GM12878 (cell line): ENCODE measurements around the gene CORO2B. TPM values are rescaled to one million over a fixed set of nuclear protein-coding genes. Genes with fewer than 3 reads are reported as not detected.

ENCODE experiments used
- ATAC-seq: fragments of 200-7000 bp; cut with Tn5 transposase; 3 replicates; pipeline ENCODE4 v1.9.1; 2020; ENCODE audit warnings: mild to moderate bottlenecking, moderate library complexity
- BruUV-seq: library from RNA; stranded (reverse); fragments of 400-500 nt; replicated peaks from 2 replicates; lab custom pipeline; 2021; lab: Mats Ljungman, UMichigan
- CTCF ChIA-PET: fragments of 300-600 bp; sonication (Branson Sonifier 250); formaldehyde crosslinking; extraction: SDS; loops from one replicate; lab custom pipeline; 2021; ENCODE audit warnings: inconsistent platforms; lab: Yijun Ruan, JAX
- POLR2A ChIA-PET: fragments of 350-600 bp; formaldehyde crosslinking; extraction: SDS; loops from one replicate; lab custom pipeline; 2021; ENCODE audit warnings: inconsistent platforms; lab: Charles Lee
- RAD21 ChIA-PET: fragments of 300-600 bp; sonication (Branson Sonifier 250); formaldehyde crosslinking; loops from one replicate; lab custom pipeline; 2023; ENCODE audit warnings: antibody characterized with exemption; ENCODE audit not compliant: unreplicated experiment; lab: Charles Lee
- SMC1A ChIA-PET: fragments of 300-600 bp; sonication (Branson Sonifier 250); formaldehyde crosslinking; loops from one replicate; lab custom pipeline; 2023; ENCODE audit not compliant: unreplicated experiment, uncharacterized antibody; lab: Charles Lee
- DNase-seq: peaks from one replicate; pipeline ENCODE4 v3.0.0-alpha.2; 2011; ENCODE audit warnings: low read depth, low spot score
- FAIRE-seq: peaks from 3 replicates; lab custom pipeline; 2011; peaks lifted over from hg19 to GRCh38; lab: Jason Lieb, UNC
- H2AFZ ChIP-seq: 2 replicates; pipeline ENCODE4 v1.6.0; 2011; ENCODE audit warnings: low read depth, low read length, control low read depth; ENCODE audit not compliant: control insufficient read depth
- H3K27ac ChIP-seq: 2 replicates; pipeline ENCODE4 v1.5.1; 2011; ENCODE audit warnings: control low read depth; ENCODE audit not compliant: control insufficient read depth, insufficient read depth
- H3K27me3 ChIP-seq, 2 experiments: replicated peaks in 1 of 2; 2 replicates each; pipeline versions ENCODE4 v1.6.0 to v1.6.1; 2011; ENCODE audit warnings: low read length in 1 of 2; ENCODE audit not compliant: control insufficient read depth in 2 of 2, insufficient read depth in 2 of 2
- H3K36me3 ChIP-seq, 2 experiments: 2 replicates each; pipeline ENCODE4 v1.5.1; 2011; ENCODE audit warnings: low read length in 1 of 2; ENCODE audit not compliant: control insufficient read depth in 2 of 2, insufficient read depth in 2 of 2
- H3K4me1 ChIP-seq: 2 replicates; pipeline ENCODE4 v1.6.1; 2011; ENCODE audit warnings: mild to moderate bottlenecking, low read length, moderate library complexity, mixed read lengths; ENCODE audit not compliant: control insufficient read depth, insufficient read depth
- H3K4me2 ChIP-seq: 2 replicates; pipeline ENCODE4 v1.6.0; 2011; ENCODE audit warnings: control low read depth; ENCODE audit not compliant: control insufficient read depth, insufficient read depth
- H3K4me3 ChIP-seq: fragments of 200-600 bp; sonication (generic); 2 replicates; pipeline ENCODE4 v1.5.1; 2016
- H3K79me2 ChIP-seq: 2 replicates; pipeline ENCODE4 v1.6.0; 2011; ENCODE audit warnings: low read length; ENCODE audit not compliant: control insufficient read depth, insufficient read depth
- H3K9ac ChIP-seq: 2 replicates; pipeline ENCODE4 v1.8.0; 2011; ENCODE audit warnings: low read length, control low read depth, mixed read lengths; ENCODE audit not compliant: control insufficient read depth, insufficient read depth
- H3K9me3 ChIP-seq: replicated peaks from 3 replicates; pipeline ENCODE4 v1.5.1; 2011; ENCODE audit warnings: mild to moderate bottlenecking, low read length; ENCODE audit not compliant: control insufficient read depth, insufficient read depth
- H4K20me1 ChIP-seq: 2 replicates; pipeline ENCODE4 v1.6.0; 2011; ENCODE audit not compliant: control insufficient read depth, insufficient read depth
- CEBPB ChIP-seq, 2 experiments: fragments of 150-350 bp in 1 of 2; IDR thresholded peaks; 2 replicates each; pipeline ENCODE4 v1.6.1; 2012 to 2014; ENCODE audit warnings: low read depth in 2 of 2, low read length in 2 of 2, borderline replicate concordance in 1 of 2, inconsistent platforms in 1 of 2
- MAX ChIP-seq: IDR thresholded peaks from 2 replicates; pipeline ENCODE4 v1.6.1; 2012; ENCODE audit warnings: low read depth, low read length, improper control_type of control experiment
- MEF2B ChIP-seq: fragments of 450-650 bp; IDR thresholded peaks from 2 replicates; pipeline ENCODE4 v1.6.1; 2018; ENCODE audit warnings: mild to moderate bottlenecking, moderate library complexity; ENCODE audit not compliant: partially characterized antibody, poor library complexity, severe bottlenecking
- MLLT1 ChIP-seq: fragments of 450-650 bp; IDR thresholded peaks from 2 replicates; pipeline ENCODE4 v1.6.1; 2016; ENCODE audit warnings: mild to moderate bottlenecking
- MTA2 ChIP-seq: fragments of 450-650 bp; IDR thresholded peaks from 2 replicates; pipeline ENCODE4 v1.6.1; 2016; ENCODE audit warnings: low read depth, mild to moderate bottlenecking, moderate library complexity
- MTA3 ChIP-seq: IDR thresholded peaks from 2 replicates; pipeline ENCODE4 v1.6.1; 2012; ENCODE audit warnings: low read length, inconsistent platforms, borderline replicate concordance
- NFYB ChIP-seq: IDR thresholded peaks from 2 replicates; pipeline ENCODE4 v1.6.1; 2011; ENCODE audit warnings: low read depth, mild to moderate bottlenecking, low read length, improper control_type of control experiment, moderate library complexity; ENCODE audit not compliant: insufficient read depth
- WGBS: methylation state at CpG from one replicate; pipeline ENCODE4 v1.1.6; 2016; ENCODE audit warnings: low lambda C conversion rate; ENCODE audit not compliant: insufficient replicate concordance, insufficient coverage; ENCODE audit errors: missing lambda C conversion rate; 5-methylcytosine and 5-hydroxymethylcytosine counted together
- in situ Hi-C: fragments of 300-500 bp; cut with MboI; formaldehyde crosslinking; loops from 9 replicates; pipeline ENCODE4 v1.14.3; 2018; ENCODE audit warnings: mixed read lengths
- intact Hi-C: fragments of 100-400 bp; cut with micrococcal nuclease; formaldehyde crosslinking; loops from one replicate; pipeline ENCODE4 v1.14.2; 2022; ENCODE audit not compliant: unreplicated experiment
- polyA plus RNA-seq, 11 experiments: library from polyadenylated mRNA; depleted of rRNA in 4 of 11; unstranded in 6 of 11; stranded (reverse) in 5 of 11; fragments of >200 nt; fragmentation: Nextera tagmentation in 4 of 11; fragmentation: Illumina TruSeq in 1 of 11; extraction: Ambion mirVana in 4 of 11; extraction: Trizol in 1 of 11; gene quantifications; 1 replicate in 1 of 11; 2 replicates in 10 of 11; pipeline versions ENCODE4 v1.2.1 to v1.2.3, GENCODE V29; 2011 to 2016; ENCODE audit warnings: inconsistent platforms in 2 of 11, missing spikeins in 2 of 11, low read depth in 1 of 11
- total RNA-seq, 4 experiments: library from RNA; depleted of rRNA in 3 of 4; stranded (reverse); fragments of >200 nt in 3 of 4; fragmentation: Illumina TruSeq in 1 of 4; extraction: Trizol in 1 of 4; gene quantifications; 2 replicates each; pipeline versions ENCODE4 v1.2.1 to v1.2.3, GENCODE V29; 2013 to 2021

CORO2B gene
- total and polyA plus RNA-seq, 10 of the 15 experiments (the other 5 are each of a cell fraction or from before 2014, with no cell fraction given), result 0.05 to 0.73 (median 0.13) TPM; not detected in 4

- TF ChIP-seq MTA3 (no peak), NFYB (no peak), MTA2 (no peak)
Observed at GRCh38 chr15:68709876-68710275, 131.1 kb downstream of the CORO2B start (continued).

GRCh38 chr15:68710536-68710935, 131.7 kb downstream of the CORO2B start:
- in situ Hi-C loops, result no loop called here
- H3K9me3 ChIP-seq, result no peaks in the 10 kb centered on the region
- no peaks in the 10 kb centered on the region for H4K20me1 ChIP-seq
- no peaks in the 10 kb centered on the region for H3K4me1 ChIP-seq
- H3K4me3 ChIP-seq, result no peak overlapping the region
- WGBS, result 43% methylated on average over 13 of the region's 16 CpGs
- no peak overlapping the region for H3K9ac ChIP-seq
- ChIA-PET SMC1A (no interaction called here), POLR2A (no interaction called here), CTCF (no interaction called here), RAD21 (no interaction called here)
- no peak overlapping the region for H3K4me2 ChIP-seq
- ATAC-seq (no peak), FAIRE-seq (no peak), DNase-seq (no peak)
- BruUV-seq, result no TSS peak
- H3K27me3 ChIP-seq, result peaks cover 2 to 3% of the 10 kb centered on the region in 2 experiments; a peak in 1 of 4 replicates
- intact Hi-C loops, result no loop called here
- H3K27ac ChIP-seq, result no peak overlapping the region
- no peaks in the 10 kb centered on the region for H3K79me2 ChIP-seq
- H2AFZ ChIP-seq, result no peak overlapping the region
- H3K36me3 ChIP-seq, result no peaks in the 10 kb centered on the region
- no peak for TF ChIP-seq MEF2B
- no peak for TF ChIP-seq CEBPB (IDR thresholded peaks at IDR 0.05; ENCODE audit: borderline replicate concordance in 1 of 2, low read depth in 2 of 2, low read length in 2 of 2)
- TF ChIP-seq MAX, result no peak
- TF ChIP-seq NFYB, result no peak
- no peak for TF ChIP-seq MLLT1
